ENCODE measurements around the gene C1orf146.
"Not testable (repeated sequence)": the region's sequence is repeated elsewhere in the genome, so short reads cannot be mapped to it uniquely, and the experiment has no call there.

C1orf146 gene, protein sequence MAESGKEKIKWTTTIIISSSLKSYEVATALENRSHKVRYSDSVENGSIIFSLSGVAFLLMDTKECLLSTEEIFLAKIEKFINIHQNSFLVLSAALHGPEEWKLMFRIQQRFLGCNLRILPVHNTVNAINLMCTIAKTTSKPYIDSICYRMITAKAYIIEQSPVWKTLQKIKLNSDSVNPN

DNA sequence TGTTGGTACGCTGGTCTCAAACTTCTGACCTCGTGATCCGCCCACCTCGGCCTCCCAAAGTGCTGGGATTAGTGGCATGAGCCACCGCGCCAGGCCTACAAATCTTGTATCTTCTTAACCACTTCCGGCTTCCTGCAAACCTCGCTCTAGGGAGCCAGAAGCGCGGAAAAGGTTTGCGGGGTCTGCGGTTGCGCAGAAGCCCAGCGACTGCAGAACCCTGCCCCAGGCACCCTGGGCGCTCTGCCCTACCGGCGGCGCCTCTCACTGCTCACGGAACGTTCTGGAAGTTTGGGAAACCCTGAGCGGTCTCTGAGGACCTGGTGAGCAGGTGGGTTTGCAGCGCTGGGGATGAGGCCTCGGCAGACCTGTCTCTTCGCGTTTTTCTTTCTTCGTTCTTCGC, at the start of gene C1orf146:
Gene C1orf146 (plus strand): TSS at position 195 of the 400 bp plus-strand sequence. CDS start 13,506 bp downstream, outside the sequence.
- no peak for DNase-seq

DNA sequence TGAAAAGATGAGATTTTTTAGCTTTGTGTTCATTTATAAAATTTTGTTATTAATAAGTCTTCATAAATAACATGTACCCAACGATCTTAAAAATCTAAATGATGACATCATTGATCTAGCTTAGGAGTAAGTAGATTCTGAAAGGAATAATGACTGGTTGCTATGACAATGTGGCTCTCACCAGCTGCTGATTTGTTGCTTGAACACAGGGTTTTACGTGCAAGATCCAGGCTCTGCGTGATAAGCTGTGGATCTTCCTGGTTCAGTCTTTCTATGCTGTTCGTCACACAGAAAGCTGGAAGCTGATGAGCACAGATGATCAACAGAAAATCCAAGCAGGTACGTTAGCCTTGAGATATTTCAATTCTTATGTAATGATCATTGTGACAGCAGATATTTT, 49.1 kb upstream of the C1orf146 start:
- DNase-seq: no peak

DNA sequence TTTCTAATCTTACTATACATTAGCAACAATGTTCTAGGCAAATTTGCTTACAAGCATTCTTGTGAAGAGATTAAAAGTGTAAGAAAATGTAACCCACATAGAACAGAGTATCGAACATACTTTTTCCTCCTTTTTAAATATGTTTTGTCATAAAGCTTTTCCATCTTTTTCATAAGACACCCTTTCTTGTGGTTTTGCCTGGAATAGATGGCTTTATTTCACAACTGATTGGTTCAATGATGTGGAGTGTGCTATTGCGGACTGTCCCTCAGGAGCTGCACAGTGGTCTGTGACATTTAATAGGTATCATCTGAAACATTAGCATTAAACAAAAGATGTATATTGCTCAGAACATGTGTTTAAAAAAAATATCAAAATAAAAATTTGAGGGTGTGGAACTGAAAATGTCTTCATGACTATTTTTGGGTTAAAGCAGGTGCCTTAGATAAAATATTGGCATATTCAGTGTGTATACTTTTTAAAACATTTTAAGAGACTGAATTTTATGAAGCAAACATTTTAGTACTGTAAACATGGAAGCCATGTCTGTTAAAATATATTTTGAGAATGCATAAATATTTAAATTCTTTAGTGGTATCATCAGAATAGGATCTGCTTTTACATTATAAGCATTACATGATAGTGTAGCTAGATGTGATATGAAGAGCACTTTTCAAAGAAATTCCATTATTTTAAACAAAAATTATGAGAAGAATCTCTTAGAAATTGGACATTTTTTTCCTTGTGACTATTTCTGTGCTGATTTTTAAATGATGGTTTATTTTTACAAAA, 48.3 kb upstream of the C1orf146 start:
- no peak for DNase-seq

DNA sequence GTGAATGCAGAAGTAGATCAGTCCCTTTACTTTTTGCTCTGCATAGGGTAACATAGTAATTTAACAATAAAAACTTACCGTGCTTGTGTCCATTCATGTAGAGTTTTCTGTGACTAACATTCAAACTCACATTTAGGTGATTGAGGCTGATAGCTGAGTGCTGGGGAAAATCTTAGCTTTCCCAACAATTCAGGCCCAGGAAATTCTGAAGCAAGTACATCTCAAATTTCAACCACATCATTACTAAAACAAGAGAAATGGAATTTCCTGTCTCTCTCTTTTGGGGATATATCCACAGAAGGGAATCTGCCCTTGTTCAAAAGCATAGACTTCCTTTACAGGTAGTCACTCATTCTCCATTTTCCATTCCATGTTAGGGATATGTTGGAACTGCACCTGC, 33.1 kb upstream of the C1orf146 start:
- no peak for DNase-seq

DNA sequence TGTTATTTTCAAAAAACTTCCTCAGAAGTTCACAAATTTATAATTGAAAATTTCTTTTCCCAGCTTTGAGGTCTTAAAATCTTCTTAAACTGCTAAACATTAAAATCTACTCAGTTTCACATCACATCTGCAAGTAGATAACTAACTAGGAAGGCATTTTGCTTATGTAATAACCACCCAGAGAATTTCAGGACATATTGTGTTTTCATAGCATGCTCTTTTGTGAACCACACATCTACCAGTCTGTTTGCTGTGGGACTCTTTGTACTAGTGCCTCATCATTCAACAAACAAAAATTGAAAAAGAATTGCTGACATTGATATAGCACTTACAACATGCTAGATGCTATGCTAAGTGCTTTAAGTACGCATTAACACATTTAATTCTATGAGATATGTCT, 31.6 kb upstream of the C1orf146 start:
- no peak for DNase-seq

DNA sequence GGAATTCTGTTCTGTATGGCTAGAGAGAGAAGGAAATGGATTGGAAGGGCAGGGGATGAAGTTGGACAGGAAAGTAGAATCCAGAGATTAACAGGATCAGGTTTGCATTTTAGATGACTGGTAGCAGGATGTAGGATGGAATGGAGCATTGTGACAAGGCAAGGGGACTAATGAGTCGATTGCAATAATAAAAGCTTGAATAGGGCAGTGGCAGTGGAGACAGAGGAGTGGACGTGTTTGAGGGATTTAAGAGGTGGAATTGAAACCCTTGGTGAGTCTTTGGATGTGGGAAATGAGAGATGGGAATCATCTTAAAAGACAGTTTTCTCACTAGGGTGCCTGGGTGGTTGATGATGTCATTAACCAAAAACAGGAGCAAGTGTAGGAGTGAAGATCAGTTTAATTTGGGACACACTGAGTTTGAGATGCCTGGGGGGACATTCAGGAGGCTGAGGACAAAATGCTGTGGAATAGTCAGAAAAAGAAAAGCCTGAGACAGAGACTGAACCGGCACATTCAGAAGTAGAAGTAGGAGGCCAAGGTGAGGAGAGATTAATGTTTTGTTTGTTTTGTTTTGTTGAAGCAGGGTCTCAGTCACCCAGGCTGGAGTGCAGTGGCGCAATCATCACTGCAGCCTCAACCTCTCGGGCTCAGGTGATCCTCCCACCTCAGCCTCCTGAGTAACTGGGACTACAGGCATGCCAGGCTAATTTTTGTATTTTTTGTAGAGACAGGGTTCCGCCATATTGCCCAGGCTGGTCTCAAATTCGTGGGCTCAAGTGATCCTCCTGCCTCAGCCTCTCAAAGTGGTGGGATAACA, 29.1 kb upstream of the C1orf146 start:
- DNase-seq: no peak

DNA sequence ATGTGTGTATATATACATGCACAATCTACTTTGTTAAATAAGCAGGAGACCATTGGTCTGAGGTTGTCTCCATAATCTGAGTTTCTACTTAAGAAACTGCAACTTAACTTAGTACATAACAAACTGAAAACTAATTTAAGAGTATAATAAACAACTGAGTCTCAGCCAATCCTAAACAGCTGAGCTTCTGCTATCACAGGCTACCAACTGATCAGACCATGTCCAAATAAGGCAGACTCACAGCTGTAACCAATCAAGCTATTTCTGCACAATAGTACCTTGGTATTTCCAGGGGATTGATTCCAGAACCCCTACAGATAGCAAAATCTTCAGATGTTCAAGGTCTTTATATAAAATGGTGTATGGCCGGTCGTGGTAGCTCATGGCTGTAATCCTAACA, 26.0 kb upstream of the C1orf146 start:
- no peak for DNase-seq

DNA sequence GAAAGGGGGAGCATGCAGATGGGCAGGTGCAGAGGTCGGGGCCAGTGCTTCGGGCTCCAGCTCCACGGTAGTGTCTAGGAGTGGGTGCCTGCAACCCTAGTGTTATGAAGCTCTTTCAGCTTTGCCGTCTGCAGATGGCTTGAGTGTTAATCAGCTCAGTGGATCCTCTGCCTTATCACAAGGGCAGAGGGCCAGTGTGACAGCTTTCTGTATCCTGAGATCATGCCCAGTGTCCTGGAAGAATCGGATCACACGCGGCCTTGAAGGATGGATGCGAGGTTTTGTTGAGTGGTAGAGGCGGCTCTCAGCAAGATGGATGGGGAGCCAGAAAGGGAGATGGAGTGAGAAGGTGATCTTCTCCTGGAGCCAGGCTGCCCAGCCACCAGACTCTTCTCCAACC, 25.5 kb upstream of the C1orf146 start:
- DNase-seq: no peak

DNA sequence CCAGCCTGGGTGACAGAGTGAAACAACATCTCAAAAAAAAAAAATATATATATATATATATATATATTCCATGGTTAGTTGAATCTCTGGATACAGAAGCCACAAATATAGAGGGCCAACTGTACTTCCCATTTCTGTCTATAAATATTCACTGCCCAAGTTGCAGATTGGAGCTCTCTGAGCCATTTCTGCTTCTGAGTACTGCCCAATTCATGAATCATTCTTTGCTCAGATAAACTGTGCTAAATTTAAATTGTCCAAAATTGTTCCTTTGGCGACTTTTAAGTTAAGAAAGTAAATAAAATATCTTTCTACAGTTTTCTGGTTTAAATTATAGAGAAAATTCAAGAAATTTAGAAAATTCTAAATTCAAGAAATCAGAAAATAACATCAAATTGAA, 23.2 kb upstream of the C1orf146 start:
- DNase-seq: no peak

DNA sequence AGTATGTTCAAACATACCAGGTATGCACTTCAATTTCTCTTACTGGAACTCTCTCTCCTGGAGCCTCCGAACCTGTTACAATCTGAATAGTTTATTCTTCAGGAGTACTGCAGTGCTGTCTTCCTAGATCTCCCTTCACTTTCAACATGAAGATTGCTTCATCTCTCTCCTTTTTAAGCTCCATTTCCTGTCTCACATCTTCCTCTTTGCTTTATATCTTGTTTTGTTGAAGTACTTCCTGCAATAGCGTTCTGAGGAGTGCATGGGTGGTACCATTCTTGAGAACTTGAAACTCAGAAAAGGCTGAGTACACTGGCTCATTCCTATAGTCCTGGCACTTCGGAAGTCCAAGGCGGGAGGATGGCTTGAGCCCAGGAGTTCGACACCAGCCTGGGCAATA, 15.7 kb upstream of the C1orf146 start:
- DNase-seq: no peak

DNA sequence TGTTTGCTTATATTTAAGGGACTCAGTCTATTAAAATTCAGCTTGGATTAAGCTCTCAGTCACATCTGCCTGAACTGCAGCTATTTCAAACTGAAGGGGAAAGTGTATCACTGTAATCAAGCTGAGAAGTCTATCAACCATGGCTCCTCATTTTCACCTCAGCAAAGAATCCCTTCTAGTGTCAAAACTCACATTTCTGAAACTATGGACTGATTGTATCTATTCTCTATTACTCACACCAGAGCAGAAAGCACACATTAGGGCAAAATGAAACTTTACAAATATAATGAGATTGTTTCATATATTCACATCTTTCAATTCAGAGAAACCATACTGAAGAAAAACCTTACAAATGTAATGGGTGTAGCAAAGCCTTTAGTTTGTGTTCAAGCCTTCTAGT, 14.6 kb upstream of the C1orf146 start:
- no peak for DNase-seq

DNA sequence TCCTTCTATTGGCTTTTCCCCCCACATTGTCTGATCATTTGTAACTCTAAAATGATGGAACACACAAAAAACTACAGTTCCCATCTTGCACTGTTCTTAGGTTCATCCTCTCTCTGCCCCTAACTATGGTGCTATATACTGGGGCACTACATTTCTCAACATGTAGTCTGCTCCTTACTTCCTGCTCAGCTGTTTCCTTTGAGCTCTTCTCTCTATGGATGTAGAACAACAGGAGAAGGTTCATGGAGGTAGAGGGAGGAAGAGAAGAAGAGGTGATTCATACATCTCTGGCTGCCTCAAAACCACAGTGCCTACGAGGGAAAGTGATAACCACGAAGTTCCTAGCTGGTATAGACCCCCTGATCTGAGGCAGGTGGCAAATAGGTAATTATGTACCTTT, 7.0 kb upstream of the C1orf146 start:
- no peak for DNase-seq

DNA sequence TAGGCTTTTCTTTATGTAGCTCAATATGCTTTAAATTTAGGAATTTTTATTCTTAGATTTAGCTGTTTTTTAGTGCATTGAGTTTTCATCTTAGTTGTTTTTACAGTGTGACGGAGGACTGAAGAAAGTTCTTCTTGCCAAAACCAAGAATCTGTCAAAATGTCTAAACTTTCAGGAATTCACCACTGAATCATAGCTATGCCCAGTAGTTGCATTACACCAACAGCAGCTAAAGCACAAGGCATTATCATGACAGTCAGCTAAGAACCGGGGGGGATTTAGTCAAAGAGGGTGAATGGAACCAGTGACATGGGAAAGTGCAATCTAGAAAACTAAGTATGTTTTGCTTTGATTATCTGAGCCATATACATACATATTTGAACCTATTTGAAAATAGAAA, 6.5 kb upstream of the C1orf146 start:
- no peak for DNase-seq

DNA sequence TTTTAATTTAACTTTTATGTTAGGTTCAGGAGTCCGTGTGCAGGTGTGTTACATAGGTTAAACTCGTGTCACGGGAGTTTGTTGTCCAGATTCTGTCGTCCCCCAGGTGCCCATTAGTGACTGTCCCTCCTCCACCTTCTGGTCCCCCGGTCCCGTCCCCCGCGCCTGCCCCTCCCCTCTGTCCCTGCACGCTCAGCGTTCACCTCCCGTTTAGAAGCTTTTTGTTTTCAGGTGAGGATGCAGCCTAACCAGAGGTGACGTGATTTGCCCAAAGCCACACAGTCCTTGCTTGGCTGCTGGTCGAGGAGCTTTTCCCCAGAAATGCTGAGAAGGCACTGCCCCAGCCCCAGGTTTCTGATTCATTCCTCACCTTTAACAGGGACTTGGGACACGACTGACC, 844 bp downstream of the C1orf146 start:
- DNase-seq: no peak

DNA sequence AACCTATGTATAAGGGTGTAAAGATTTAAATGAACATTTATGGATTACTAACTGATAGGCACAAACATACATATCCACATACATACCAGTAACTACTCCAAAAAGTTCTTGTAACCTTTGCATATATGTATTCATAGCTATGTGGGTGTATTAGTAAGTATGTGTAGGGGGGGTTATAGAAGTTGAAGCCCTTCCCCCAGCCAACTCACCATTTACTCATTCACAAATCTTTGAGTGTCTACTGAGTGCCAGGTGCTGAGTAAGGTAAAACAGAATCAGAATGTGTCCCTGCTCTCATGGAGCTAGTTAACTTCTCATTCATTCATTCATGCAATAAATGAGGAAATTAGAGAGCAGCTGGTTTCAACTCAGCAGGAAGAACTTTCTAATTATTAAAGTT, 1.3 kb downstream of the C1orf146 start:
- DNase-seq: no peak

DNA sequence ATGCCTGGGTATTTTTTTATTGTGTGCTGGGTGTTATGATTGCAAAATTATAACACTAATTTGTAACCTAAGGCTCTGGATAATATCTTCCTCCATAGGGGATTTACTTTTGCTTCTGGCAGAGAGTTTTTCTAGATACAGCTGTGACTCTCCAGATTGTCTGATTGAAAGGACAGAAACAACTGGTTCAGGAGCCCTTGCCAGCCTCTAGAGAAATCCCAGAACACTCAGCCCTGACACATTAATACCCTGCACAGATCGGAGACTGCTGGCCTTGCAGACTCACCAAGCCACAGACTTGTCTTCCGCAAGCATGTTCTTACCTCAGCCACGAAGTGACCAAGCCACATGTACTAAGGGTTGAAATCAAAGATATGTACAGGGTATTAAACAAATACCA, 10.7 kb downstream of the C1orf146 start:
- no peak for DNase-seq

DNA sequence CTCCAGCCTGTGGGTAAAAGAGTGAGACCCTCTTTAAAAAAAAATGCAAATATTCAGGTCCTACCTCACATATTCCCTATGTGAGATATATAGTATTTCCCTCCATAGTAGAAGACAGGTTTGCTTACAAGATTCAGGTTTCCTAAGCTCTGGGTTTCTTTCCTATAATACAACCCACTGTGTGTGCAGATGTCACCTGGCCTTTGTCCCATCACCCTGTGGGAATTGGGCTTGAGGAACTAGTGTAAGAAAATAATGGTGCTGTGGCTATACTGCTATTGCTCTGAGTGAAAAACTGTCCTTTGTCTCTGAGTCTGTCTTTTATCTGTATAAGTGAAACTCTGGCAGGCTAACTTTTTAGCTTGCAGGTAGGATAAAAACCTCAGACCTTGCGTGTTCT, 13.0 kb downstream of the C1orf146 start:
- no peak for DNase-seq

DNA sequence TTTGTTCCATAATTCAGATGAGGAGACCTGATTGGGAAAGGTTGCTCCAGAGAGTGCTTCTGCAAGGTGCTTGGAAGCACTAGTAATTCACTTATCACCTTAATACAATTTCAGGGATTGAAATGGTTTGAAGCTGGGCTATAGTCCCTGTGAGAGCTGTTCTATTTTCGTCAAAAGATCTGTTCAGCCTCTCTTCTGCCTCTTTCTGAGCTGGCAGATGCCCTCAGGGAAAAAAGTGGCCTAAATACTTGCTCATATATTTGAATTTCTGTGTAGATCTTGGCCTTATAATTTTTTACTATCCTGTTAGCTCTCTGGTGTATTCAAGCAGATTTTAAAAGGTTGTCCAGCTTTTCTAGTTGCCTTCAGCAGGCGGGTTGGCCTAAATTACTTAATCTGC, 22.3 kb downstream of the C1orf146 start:
- no peak for DNase-seq

DNA sequence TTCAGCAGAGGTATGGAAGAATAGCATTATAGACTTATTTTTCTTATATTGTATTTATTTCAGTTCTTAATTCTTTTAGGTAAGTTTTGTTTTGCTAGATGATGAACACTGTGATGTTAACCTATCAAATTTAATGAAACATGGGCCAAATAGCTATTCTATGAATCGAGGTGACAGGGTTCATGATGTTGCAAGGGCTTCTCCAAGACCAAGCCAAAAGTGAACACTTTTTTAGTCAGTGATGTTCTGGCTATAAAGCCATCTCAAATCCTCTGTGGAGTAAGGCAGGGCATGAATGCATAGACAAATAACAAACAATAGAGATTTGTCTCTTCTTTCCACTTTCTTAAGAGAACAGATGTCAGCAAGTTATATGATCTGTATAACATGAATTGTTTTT, 26.7 kb downstream of the C1orf146 start:
- DNase-seq: no peak

DNA sequence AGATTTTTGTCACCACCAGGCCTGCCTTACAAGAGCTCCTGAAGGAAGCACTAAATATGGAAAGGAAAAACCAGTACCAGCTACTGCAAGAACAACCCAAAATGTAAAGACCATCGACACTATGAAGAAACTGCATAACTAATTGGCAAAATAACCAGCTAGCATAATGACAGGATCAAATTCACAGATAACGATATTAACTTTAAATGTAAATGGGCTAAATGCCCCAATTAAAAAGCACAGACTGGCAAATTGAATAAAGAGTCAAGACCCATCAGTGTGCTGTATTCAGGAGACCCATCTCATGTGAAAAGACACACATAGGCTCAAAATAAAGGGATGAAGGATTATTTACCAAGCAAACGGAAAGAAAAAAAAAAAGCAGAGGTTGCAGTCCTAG, 37.0 kb downstream of the C1orf146 start:
- DNase-seq: not testable (repeated sequence)

DNA sequence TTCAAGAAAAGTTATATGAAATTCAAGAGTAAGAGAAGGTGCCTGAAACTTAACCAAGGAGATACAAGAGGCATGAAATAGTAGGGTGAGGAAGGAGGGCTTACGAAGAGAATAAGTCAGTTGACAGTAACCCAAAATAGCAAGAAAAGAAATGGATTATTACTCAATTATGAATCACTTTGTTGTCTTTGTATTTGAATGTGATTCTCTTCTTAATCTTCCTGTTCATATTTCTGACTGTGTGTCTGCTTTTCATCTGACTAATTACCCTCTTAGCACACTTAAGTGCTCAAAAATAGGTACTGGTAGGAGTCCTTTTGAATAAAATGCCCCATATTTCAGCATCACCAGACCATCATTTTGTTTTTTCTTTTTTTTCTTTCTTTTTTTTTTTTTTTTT, 41.6 kb downstream of the C1orf146 start:
- no peak for DNase-seq

DNA sequence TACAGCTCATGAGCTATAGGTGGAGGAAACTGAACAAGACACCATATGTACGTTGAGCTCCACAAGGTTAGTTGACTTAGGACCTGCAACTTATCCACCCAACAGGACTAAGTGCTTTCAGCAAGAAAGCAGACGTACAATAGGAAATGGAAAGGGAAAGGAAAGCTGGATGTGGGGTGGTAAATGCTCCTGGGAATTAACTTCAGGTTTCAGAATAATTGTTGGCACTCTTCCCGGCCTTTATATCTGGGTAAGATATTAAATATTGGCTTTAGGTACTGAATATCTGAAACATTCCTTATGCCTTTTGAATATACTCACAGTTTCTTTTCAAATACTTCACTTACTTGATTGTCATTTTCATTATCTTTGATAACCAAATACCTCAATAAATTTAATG, 44.8 kb downstream of the C1orf146 start:
- DNase-seq: no peak

DNA sequence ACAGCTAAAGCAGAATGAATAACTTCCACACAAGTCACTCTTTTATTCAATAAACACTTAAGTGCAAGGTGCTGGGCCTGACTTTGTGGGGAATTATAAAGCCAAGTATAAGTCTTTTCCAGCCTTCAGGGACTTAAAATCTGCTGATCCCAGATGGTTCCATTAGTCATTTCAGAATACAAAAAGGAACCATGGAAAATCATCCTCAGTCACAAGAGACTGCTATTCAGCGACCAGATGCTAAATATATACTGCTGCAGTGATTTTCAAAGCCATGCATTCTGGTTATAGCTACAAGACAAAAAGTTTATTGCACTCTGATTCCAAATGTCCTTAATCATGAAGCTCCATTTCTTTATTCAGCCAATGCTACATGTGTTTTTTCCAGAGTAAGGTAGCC, 55.3 kb downstream of the C1orf146 start:
- DNase-seq: no peak

DNA sequence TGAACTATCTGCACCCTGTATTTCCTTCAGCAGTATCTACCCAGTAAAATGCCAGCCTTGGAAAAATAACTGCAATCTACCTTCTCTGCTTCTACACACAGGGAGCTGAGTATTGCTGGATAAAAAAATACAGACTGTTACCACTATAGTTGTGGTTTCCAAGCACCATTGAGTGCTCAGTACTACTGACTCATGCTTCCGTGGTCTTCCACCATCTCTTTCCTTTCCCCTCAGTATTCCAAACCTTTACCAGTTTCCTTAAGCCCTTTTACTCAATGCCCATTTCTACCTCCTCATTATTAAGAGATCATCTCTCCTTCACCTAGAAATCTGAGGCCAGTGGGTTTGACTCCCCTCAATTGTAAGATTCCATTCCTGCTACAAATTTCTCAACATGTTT, 57.2 kb downstream of the C1orf146 start:
- no peak for DNase-seq
